Neural progenitor cell (in vitro differentiated cells): ENCODE results near the gene DNAJB8. TPM values are rescaled to one million over a fixed set of nuclear protein-coding genes. Genes with fewer than 3 reads are reported as not detected.

ENCODE experiments used
- DNase-seq: peaks from one replicate; pipeline ENCODE4 v3.0.0-alpha.2; 2016; ENCODE audit warnings: low spot score
- H2AFZ ChIP-seq: fragments of 200-600 bp; sonication (generic); replicated peaks from 2 replicates; pipeline ENCODE4 v1.6.1; 2016; ENCODE audit warnings: antibody characterized with exemption
- H3F3A ChIP-seq: fragments of 200-600 bp; sonication (generic); 2 replicates; pipeline ENCODE4 v1.6.1; 2016; ENCODE audit warnings: antibody characterized with exemption, low read depth
- H3K27ac ChIP-seq: fragments of 200-600 bp; sonication (generic); 2 replicates; pipeline ENCODE4 v1.5.1; 2016; ENCODE audit warnings: mild to moderate bottlenecking
- H3K27me3 ChIP-seq: fragments of 200-600 bp; sonication (generic); 2 replicates; pipeline ENCODE4 v1.6.1; 2016; ENCODE audit warnings: mild to moderate bottlenecking, moderate library complexity
- H3K36me3 ChIP-seq: fragments of 200-600 bp; sonication (generic); 2 replicates; pipeline ENCODE4 v1.5.1; 2016
- H3K4me1 ChIP-seq: fragments of 200-600 bp; sonication (generic); 2 replicates; pipeline ENCODE4 v1.6.1; 2016; ENCODE audit warnings: mixed run types
- H3K4me2 ChIP-seq: fragments of 200-600 bp; sonication (generic); 2 replicates; pipeline ENCODE4 v1.6.1; 2016
- H3K4me3 ChIP-seq: fragments of 200-600 bp; sonication (generic); 2 replicates; pipeline ENCODE4 v1.5.1; 2016
- H3K79me2 ChIP-seq: fragments of 200-600 bp; sonication (generic); 2 replicates; pipeline ENCODE4 v1.6.1; 2016; ENCODE audit warnings: low read depth
- H3K9ac ChIP-seq: fragments of 200-600 bp; sonication (generic); 2 replicates; pipeline ENCODE4 v1.6.1; 2016
- H3K9me3 ChIP-seq: fragments of 200-600 bp; sonication (generic); 2 replicates; pipeline ENCODE4 v1.5.1; 2016; ENCODE audit warnings: low read depth
- H4K20me1 ChIP-seq: fragments of 200-600 bp; sonication (generic); 2 replicates; pipeline ENCODE4 v1.6.1; 2016; ENCODE audit warnings: low read depth
- H3K27ac Mint-ChIP-seq: 3 replicates; pipeline ENCODE4 v1.8.0; 2021; ENCODE audit warnings: mixed read lengths
- H3K27me3 Mint-ChIP-seq: 2 replicates; pipeline ENCODE4 v1.8.0; 2022; ENCODE audit warnings: low read depth, mild to moderate bottlenecking, inconsistent platforms, moderate library complexity, mixed read lengths; ENCODE audit not compliant: insufficient read depth
- H3K36me3 Mint-ChIP-seq: 3 replicates; pipeline ENCODE4 v1.8.0; 2021; ENCODE audit warnings: mixed read lengths
- H3K4me1 Mint-ChIP-seq: 3 replicates; pipeline ENCODE4 v1.8.0; 2021; ENCODE audit warnings: mixed read lengths
- H3K4me3 Mint-ChIP-seq: 3 replicates; pipeline ENCODE4 v1.8.0; 2021; ENCODE audit warnings: mild to moderate bottlenecking, moderate library complexity, mixed read lengths
- H3K9me3 Mint-ChIP-seq: 3 replicates; pipeline ENCODE4 v1.8.0; 2020; ENCODE audit warnings: mixed read lengths
- EZH2 ChIP-seq: fragments of 200-600 bp; sonication (generic); IDR thresholded peaks from 2 replicates; pipeline ENCODE4 v1.6.1; 2017; ENCODE audit warnings: antibody characterized with exemption, mild to moderate bottlenecking, moderate library complexity
- EZH2phosphoT487 ChIP-seq: fragments of 200-600 bp; sonication (generic); IDR thresholded peaks from 2 replicates; pipeline ENCODE4 v1.6.1; 2017; ENCODE audit warnings: antibody characterized with exemption
- total RNA-seq: library from RNA; depleted of rRNA; stranded (reverse); fragments of >200 nt; gene quantifications from 2 replicates; pipeline ENCODE4 v1.2.3, GENCODE V29; 2015; ENCODE audit warnings: low replicate concordance
- TF ChIP-seq, protein P1 (sequence below): fragments of 200-600 bp; sonication (generic); IDR thresholded peaks from 2 replicates; pipeline ENCODE4 v1.5.1; 2017; ENCODE audit warnings: antibody characterized with exemption, mild to moderate bottlenecking

The DNAJB8 gene
- total RNA-seq, 1 donor from 2014 or later, result not detected

GRCh38 chr3:128425846-128426127, 40.9 kb downstream of the DNAJB8 start:
- Mint-ChIP-seq H3K36me3 (no peaks in the 10 kb centered on the region), H3K4me3 (no peak overlapping the region), H3K4me1 (peaks cover 24% of the 10 kb centered on the region), H3K27me3 (peaks cover 14% of the 10 kb centered on the region), H3K27ac (no peak overlapping the region), H3K9me3 (no peaks in the 10 kb centered on the region)
- TF ChIP-seq, protein P1, sequence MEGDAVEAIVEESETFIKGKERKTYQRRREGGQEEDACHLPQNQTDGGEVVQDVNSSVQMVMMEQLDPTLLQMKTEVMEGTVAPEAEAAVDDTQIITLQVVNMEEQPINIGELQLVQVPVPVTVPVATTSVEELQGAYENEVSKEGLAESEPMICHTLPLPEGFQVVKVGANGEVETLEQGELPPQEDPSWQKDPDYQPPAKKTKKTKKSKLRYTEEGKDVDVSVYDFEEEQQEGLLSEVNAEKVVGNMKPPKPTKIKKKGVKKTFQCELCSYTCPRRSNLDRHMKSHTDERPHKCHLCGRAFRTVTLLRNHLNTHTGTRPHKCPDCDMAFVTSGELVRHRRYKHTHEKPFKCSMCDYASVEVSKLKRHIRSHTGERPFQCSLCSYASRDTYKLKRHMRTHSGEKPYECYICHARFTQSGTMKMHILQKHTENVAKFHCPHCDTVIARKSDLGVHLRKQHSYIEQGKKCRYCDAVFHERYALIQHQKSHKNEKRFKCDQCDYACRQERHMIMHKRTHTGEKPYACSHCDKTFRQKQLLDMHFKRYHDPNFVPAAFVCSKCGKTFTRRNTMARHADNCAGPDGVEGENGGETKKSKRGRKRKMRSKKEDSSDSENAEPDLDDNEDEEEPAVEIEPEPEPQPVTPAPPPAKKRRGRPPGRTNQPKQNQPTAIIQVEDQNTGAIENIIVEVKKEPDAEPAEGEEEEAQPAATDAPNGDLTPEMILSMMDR, result no peak
- no peak for TF ChIP-seq EZH2phosphoT487
- no peak for TF ChIP-seq EZH2
- H3K27me3 ChIP-seq, result peaks cover 66% of the 10 kb centered on the region
- H3K9me3 ChIP-seq, result no peaks in the 10 kb centered on the region
- H3K4me1 ChIP-seq, result peaks cover 3% of the 10 kb centered on the region
- no peak overlapping the region for H3K4me3 ChIP-seq
- H3K36me3 ChIP-seq, result no peaks in the 10 kb centered on the region
- no peak overlapping the region for H3K27ac ChIP-seq
- no peak overlapping the region for H2AFZ ChIP-seq
- peaks cover 9% of the 10 kb centered on the region for H3F3A ChIP-seq
- H3K79me2 ChIP-seq, result no peaks in the 10 kb centered on the region
- DNase-seq, result no peak
- no peak overlapping the region for H3K4me2 ChIP-seq
- peaks cover 14% of the 10 kb centered on the region for H4K20me1 ChIP-seq
- no peak overlapping the region for H3K9ac ChIP-seq

DNA sequence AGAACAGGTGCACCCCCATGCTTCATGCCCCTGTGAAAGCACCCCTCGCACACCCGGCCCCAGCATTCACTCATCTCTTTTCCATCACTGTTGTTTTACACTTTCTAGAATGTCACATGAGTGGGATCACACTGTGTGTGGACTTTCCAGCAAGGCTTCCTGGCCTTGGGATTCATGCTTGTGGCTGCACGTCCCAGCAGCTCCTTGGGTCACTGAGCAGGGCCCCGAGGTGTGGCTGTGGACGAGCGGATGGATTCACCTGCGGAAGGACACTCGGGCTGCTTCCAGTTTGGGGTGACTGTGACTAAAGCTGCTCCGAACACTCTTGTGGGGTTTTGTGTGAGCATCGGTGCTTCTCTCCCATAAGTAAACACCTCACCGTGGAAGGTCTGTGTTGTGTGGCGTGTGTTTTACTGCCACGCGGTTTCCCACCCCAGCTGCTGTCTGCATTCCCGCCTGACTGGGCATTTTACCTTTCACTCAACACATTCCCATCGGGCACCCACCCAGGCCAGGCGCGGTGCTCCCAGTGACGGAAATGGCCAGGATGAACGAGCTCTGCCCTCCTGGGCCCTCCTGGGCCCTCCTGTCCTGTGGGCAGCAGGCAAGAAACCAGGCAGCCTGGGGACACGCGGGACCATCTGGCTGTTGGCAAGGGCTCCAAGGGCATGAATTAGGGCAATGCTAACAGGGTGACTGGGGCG, 41.4 kb downstream of the DNAJB8 start:
- H2AFZ ChIP-seq, result no peak overlapping the region
- Mint-ChIP-seq H3K9me3 (no peaks in the 10 kb centered on the region), H3K27me3 (peaks cover 9% of the 10 kb centered on the region), H3K4me1 (peaks cover 20% of the 10 kb centered on the region), H3K36me3 (no peaks in the 10 kb centered on the region), H3K27ac (no peak overlapping the region), H3K4me3 (no peak overlapping the region)
- H3K9me3 ChIP-seq, result no peaks in the 10 kb centered on the region
- peaks cover 9% of the 10 kb centered on the region for H3F3A ChIP-seq
- H3K36me3 ChIP-seq, result no peaks in the 10 kb centered on the region
- H3K79me2 ChIP-seq, result no peaks in the 10 kb centered on the region
- no peak overlapping the region for H3K4me2 ChIP-seq
- H3K9ac ChIP-seq, result no peak overlapping the region
- peaks cover 61% of the 10 kb centered on the region for H3K27me3 ChIP-seq
- peaks cover 14% of the 10 kb centered on the region for H4K20me1 ChIP-seq
- peaks cover 3% of the 10 kb centered on the region for H3K4me1 ChIP-seq
- DNase-seq, result no peak
- TF ChIP-seq, protein P1, result no peak
- no peak for TF ChIP-seq EZH2phosphoT487
- TF ChIP-seq EZH2, result no peak
- H3K4me3 ChIP-seq, result no peak overlapping the region
- H3K27ac ChIP-seq, result no peak overlapping the region

GRCh38 chr3:128424508-128425069, 42.1 kb downstream of the DNAJB8 start:
- Histone ChIP-seq H3K4me1 (peaks cover 3% of the 10 kb centered on the region), H3K27me3 (peaks cover 54% of the 10 kb centered on the region), H3K36me3 (no peaks in the 10 kb centered on the region), H3K9me3 (no peaks in the 10 kb centered on the region), H3K9ac (no peak overlapping the region), H2AFZ (no peak overlapping the region), H3K27ac (no peak overlapping the region), H3F3A (peaks cover 9% of the 10 kb centered on the region), H3K4me2 (no peak overlapping the region), H3K79me2 (no peaks in the 10 kb centered on the region), H3K4me3 (no peak overlapping the region), H4K20me1 (peaks cover 14% of the 10 kb centered on the region)
- H3K27ac Mint-ChIP-seq, result no peak overlapping the region
- H3K4me1 Mint-ChIP-seq, result peaks cover 17% of the 10 kb centered on the region
- H3K4me3 Mint-ChIP-seq, result peak overlapping the region; percentile 14
- H3K36me3 Mint-ChIP-seq, result no peaks in the 10 kb centered on the region
- peaks cover 9% of the 10 kb centered on the region for H3K27me3 Mint-ChIP-seq
- TF ChIP-seq, protein P1, result no peak
- no peaks in the 10 kb centered on the region for H3K9me3 Mint-ChIP-seq
- DNase-seq, result no peak
